Esophagus squamous epithelium (tissue), 5 donors: ENCODE measurements around the gene NIPBL. TPM values are rescaled to one million over a fixed set of nuclear protein-coding genes. Genes with fewer than 3 reads are reported as not detected.

Experiments used
- DNase-seq: peaks from one replicate; lab custom pipeline; 2025; lab: John Stamatoyannopoulos, UW
- H3K27ac ChIP-seq, 4 donors: fragments of 200-600 bp; sonication (generic); one replicate each; pipeline ENCODE4 v1.5.1; 2016 to 2019; ENCODE audit warnings: mild to moderate bottlenecking in 1 of 4
- H3K27me3 ChIP-seq, 4 donors: fragments of 200-600 bp; sonication (generic); 1 replicate in 3 of 4; 2 replicates in 1 of 4; pipeline versions ENCODE4 v1.5.1 to v1.6.0; 2017 to 2021; ENCODE audit warnings: antibody characterized with exemption in 1 of 4
- H3K36me3 ChIP-seq, 3 donors: fragments of 200-600 bp; sonication (generic); one replicate each; pipeline ENCODE4 v1.5.1; 2016 to 2019
- H3K4me1 ChIP-seq, 3 donors: fragments of 200-600 bp; sonication (generic); one replicate each; pipeline ENCODE4 v1.5.1; 2017 to 2019
- H3K4me3 ChIP-seq, 4 donors: fragments of 200-600 bp; sonication (generic); 1 replicate in 3 of 4; 2 replicates in 1 of 4; pipeline ENCODE4 v1.5.1; 2016 to 2019; ENCODE audit warnings: mild to moderate bottlenecking in 2 of 4, moderate library complexity in 1 of 4
- H3K9me3 ChIP-seq, 3 donors: fragments of 200-600 bp; sonication (generic); one replicate each; pipeline ENCODE4 v1.5.1; 2016 to 2019
- CTCF ChIP-seq, 6 experiments: fragments of 450-650 bp in 4 of 6; fragments of 200-600 bp in 2 of 6; sonication (generic) in 2 of 6; IDR thresholded peaks; one replicate each; pipeline ENCODE4 v1.5.1; 2016 to 2019; ENCODE audit warnings: antibody characterized with exemption in 6 of 6, mild to moderate bottlenecking in 4 of 6, moderate library complexity in 4 of 6
- POLR2A ChIP-seq, 4 donors: fragments of 450-650 bp; IDR thresholded peaks; one replicate each; pipeline ENCODE4 v1.6.1; 2017; ENCODE audit warnings: antibody characterized with exemption in 4 of 4, mild to moderate bottlenecking in 4 of 4, moderate library complexity in 3 of 4
- WGBS, 2 donors: methylation state at CpG; one replicate each; pipeline ENCODE4 v1.1.5; 2018; 5-methylcytosine and 5-hydroxymethylcytosine counted together
- intact Hi-C: fragments of 100-400 bp; cut with DNase I; formaldehyde crosslinking; loops from one replicate; pipeline ENCODE4 v1.15.0; 2022
- total RNA-seq, 4 donors: library from RNA; depleted of rRNA; stranded (reverse); fragments of >200 nt; gene quantifications; one replicate each; pipeline ENCODE4 v1.1.0, GENCODE V29; 2016
- donor health status: DM: yes; HTN: yes; CAD: no.

Gene NIPBL
- total RNA-seq, 4 donors from 2014 or later = 19.4 to 50.0 (median 31.3) TPM

DNA sequence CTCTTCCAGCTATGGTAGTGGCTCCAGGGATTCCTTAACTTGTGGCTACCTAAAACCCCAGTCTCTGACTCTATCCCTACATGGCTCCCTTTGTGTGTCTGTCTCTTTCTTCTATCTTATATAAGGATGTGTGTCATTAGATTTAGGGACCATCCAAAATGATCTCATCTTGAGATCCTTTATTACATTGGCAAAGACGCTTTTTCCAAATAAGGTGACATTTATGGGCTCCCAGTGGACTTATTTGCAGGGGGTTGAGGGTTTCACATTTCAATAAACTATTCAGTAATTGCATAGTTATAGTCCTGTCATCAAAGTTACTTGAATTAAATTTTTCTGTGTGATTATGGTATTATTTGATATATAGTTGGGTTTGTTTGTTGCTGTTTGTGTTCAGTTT is 59.2 kb downstream of the NIPBL start:
- Histone ChIP-seq H3K4me3 (no peak overlapping the region), H3K9me3 (no peaks in the 10 kb centered on the region), H3K36me3 (no peaks in the 10 kb centered on the region), H3K27me3 (no peaks in the 10 kb centered on the region), H3K27ac (no peak overlapping the region), H3K4me1 (peaks cover 0 to 34% (median 12%) of the 10 kb centered on the region in 3 donors)
- DNase-seq = no peak
- intact Hi-C loops = no loop called here
- WGBS, 2 donors = 85 to 100% methylated on average over 1 of the region's 1 CpG
- no peak for TF ChIP-seq CTCF (IDR thresholded peaks at IDR 0.05)
- TF ChIP-seq POLR2A (IDR thresholded peaks at IDR 0.05) = no peak

- TF ChIP-seq POLR2A (IDR thresholded peaks at IDR 0.05) = no peak
- TF ChIP-seq CTCF (IDR thresholded peaks at IDR 0.05) = no peak
- H3K4me3 ChIP-seq = no peak overlapping the region
- WGBS, 2 donors = 76 to 81% methylated on average over 3 of the region's 3 CpGs
- intact Hi-C loops = no loop called here
- no peaks in the 10 kb centered on the region for H3K27me3 ChIP-seq
- H3K4me1 ChIP-seq = peaks cover 0 to 31% (median 13%) of the 10 kb centered on the region in 3 donors
- DNase-seq = no peak
- no peaks in the 10 kb centered on the region for H3K36me3 ChIP-seq
- no peak overlapping the region for H3K27ac ChIP-seq
- no peaks in the 10 kb centered on the region for H3K9me3 ChIP-seq
Observed at GRCh38 chr5:36936309-36936708, 59.7 kb downstream of the NIPBL start.

DNA sequence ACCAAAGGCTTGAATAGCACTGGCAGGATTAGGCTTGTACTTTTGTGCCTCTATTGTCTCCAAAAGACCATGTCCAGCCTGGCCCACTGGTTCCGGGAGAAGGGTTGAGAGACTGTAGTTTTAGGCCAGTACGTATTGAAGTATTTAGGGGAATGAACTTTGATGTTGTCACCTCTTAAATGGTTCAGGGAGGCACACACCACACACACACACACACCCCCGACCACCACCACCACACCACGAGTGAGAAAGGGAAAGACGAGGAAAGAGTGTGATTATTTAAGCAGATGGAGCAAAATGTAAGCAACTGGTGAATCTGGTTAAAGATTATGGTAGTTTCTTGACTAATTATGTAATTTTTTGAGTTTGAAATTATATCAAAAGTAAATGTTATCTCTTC is 61.6 kb downstream of the NIPBL start:
- Histone ChIP-seq H3K36me3 (no peaks in the 10 kb centered on the region), H3K27ac (no peak overlapping the region), H3K27me3 (no peaks in the 10 kb centered on the region), H3K9me3 (no peaks in the 10 kb centered on the region), H3K4me3 (no peak overlapping the region), H3K4me1 (peaks cover 0 to 30% (median 13%) of the 10 kb centered on the region in 3 donors)
- no peak for DNase-seq
- no peak for TF ChIP-seq POLR2A (IDR thresholded peaks at IDR 0.05)
- no peak for TF ChIP-seq CTCF (IDR thresholded peaks at IDR 0.05)
- intact Hi-C loops = no loop called here
- WGBS, 2 donors = 87 to 88% methylated on average over 4 to 5 of the region's 5 CpGs

GRCh38 chr5:36939969-36940858 is 63.6 kb downstream of the NIPBL start:
- no peak overlapping the region for H3K27ac ChIP-seq
- intact Hi-C loops = no loop called here
- TF ChIP-seq POLR2A (IDR thresholded peaks at IDR 0.05) (no peak), CTCF (IDR thresholded peaks at IDR 0.05) (no peak)

DNA sequence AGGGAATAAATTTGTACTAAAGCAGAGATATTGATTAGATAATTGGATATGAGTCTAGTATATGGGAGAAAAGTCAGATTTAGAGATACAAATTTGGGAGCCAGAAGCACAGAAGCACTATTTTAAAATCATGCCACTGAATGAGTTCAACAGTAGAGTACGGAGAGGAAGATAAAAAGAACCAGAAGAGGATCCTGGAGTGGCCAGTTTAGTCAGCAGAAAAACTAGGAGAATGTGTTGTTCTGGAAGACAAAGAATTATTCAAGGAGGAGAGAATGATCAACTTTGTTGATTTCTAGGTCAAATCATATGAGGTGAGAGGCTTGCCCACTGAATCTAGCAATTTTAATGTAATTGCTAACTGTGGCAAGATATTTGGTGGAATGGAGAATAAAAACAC is 67.0 kb downstream of the NIPBL start:
- no peaks in the 10 kb centered on the region for H3K27me3 ChIP-seq
- WGBS, 2 donors = 79 to 85% methylated on average over 1 of the region's 1 CpG
- TF ChIP-seq POLR2A (IDR thresholded peaks at IDR 0.05) (no peak), CTCF (IDR thresholded peaks at IDR 0.05) (no peak)
- peaks cover 0 to 38% (median 13%) of the 10 kb centered on the region in 3 donors for H3K4me1 ChIP-seq
- H3K4me3 ChIP-seq = no peak overlapping the region
- no peaks in the 10 kb centered on the region for H3K9me3 ChIP-seq
- intact Hi-C loops = no loop called here
- H3K27ac ChIP-seq = no peak overlapping the region
- DNase-seq = no peak
- H3K36me3 ChIP-seq = no peaks in the 10 kb centered on the region

More at GRCh38 chr5:36939969-36940858, 63.6 kb downstream of the NIPBL start:
- H3K4me3 ChIP-seq = no peak overlapping the region
- no peaks in the 10 kb centered on the region for H3K9me3 ChIP-seq
- 52 to 70% methylated on average over 3 of the region's 3 CpGs for WGBS, 2 donors
- no peaks in the 10 kb centered on the region for H3K27me3 ChIP-seq
- peaks cover 0 to 38% (median 13%) of the 10 kb centered on the region in 3 donors for H3K4me1 ChIP-seq
- no peak for DNase-seq
- no peaks in the 10 kb centered on the region for H3K36me3 ChIP-seq
